Measurements from ENCODE around the gene NEK10.

NEK10 gene

DNA sequence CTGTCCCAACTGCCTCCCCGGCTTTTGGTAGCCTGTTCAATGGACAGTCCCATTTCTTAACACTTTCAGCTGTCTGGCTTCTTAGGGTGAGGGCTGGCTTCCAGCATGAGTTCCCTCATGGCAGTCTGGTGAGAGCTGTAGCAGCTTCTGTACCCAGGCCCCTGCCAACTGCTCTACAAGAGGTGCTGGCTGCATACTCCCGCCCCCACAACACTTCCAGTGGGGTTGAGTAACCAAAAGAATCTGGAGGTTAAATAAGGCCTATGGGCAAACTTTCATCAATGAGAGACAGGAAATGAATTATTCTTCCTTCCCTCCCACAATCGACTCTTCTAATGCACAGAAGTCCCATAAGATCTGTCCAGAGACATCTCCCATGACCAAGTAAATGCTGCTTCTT, 145.0 kb downstream of the NEK10 start:
- no peak for DNase-seq

DNA sequence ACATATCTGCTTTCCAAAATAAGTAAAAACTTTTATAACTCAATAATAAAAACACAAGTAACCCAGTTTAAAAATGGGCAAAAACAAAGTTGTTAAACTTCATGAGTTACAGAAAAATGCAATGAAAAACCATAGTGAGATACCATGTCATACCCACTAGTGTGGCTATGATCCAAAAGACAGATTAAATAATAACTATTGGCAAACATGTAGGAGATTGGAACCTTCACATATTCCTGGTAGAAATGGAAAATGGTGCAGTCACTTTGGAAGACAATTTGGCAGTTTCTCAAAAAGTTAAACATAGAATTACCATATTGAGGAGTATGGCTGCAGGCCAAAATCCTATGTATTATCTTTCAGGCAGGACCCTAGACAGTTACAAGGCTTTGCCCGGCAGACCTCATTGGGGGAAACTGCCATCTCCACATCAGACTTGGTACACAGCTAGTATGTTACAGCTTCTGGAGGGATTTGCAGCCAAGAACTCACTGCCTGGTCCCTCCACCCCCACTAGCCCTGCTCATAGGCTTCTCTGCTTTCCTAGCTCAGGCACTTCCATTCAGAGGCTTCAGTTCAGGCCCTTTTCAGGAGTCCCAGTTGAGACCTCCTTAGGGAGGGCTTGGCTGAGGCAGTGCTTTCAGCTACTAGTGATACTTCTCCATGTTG, 147.8 kb downstream of the NEK10 start:
- DNase-seq = no peak

DNA sequence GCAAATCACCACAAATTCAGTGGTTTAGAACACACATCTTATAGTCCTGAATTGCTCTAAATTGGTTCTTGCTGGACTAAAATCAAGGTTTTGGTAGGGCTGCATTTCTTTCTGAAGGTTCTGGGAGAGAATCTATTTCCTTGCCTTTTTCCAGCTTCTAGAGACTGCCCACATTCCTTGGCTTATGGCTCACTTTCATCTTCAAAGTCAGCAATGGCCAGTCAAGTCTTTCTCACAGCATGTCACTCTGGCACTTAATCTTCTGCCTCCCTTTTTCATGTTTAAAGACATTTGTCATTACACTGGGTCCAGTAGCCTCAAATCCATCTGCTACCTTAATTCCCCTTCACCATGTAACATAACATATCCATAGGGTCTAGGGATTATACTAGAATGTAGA, 149.0 kb downstream of the NEK10 start:
- DNase-seq = no peak

DNA sequence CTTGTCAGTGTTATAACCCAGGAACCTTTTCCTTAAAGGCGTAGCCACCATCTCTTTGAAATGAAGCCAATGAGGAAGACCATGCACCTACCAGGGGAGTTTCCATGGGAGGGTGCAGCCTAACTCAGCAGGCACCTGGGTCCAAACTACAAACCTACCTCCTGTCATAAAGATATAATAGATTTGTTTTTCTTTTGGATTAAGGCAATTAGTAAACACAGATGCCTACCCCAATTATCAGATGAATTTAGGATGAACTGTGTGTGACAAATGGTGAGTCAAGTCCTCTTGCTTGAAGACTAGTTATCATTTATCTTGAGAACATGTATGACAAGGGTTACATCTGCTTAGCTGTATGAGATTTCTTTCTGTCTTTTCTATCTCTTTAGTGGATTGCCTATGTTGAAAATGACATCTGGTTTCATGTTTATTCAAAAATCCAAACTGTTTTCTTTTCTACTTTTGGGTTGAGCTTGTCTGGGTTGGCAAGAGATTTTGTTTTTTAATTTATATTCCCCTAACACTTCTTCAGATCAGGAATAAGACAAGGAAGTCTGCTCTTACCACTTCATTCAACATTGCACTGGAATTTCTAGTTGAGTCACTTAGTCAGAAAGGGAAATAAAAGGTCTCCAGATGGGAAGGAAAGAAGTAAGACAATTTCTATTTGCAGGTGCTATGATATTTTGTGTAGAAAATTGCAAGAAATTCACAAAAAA, 149.9 kb downstream of the NEK10 start:
- DNase-seq = no peak

DNA sequence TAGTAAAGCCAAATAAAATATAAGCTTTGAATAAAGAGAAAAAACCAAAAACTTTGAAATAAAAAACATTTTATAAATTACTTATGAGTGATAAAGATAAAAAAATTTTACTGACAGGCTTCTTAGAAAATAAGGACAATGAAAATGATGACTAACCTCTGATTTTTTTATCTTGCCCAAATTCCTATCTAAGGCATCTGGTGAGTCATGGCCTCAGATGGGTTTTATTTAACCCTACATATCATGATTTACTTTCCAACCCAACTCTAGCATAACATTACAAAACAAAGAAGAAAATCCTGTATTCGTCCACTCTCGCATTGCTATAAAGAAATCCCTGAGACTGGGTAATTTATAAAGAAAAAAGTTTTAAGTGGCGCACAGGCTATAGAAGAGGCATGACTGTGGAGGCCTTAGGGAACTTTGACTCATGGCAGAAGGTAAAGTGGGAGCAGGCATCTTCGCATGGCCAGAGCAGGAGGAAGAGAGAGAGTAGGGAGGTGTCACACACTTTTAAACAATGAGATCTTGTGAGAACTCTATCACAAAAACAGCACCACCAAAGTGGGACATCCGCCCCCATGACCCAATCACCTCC, 152.1 kb downstream of the NEK10 start:
- no peak for DNase-seq

DNA sequence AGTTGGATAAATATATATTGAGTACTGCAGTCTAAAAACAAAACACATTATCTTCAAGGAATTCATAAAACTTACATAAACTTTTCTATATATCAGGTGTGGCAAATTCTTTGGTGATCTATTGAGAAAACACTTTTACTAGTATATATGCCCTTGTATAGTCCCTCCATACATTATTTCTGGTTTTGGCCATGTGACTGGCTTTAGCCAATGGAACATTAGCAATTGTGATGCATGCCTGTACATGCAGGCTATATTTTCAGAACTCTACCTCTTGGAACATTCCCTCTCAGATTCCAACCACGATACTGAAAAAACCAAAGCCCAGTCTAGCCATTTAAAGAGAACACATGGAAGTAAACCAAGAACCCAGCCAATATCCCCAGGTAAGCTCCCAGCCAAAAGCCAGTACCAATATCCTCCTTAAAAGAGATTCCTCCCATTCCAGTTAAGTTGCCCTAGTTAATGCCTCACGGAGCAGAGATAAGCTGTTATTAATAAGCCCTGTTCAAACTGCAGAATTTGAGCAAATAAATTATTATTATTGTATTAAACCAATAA, 152.8 kb downstream of the NEK10 start:
- no peak for DNase-seq

DNA sequence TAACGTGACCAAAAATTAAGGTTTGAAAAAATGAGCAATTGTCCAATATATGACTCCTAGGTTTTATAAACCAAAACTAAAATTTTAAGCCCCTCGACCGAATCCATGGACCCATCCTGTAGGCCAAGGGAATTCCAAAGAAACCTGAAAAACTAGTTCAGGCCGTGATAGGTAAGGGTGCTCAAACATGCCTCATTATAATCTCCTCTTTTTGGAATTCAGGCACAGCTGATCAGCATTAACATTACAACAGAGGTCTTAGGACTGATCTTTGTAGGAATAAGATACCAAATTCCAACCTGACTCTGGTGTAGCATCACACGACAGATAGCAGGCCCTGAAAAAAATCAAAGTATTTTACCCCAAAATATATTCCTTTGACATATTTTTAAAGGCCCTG, 155.7 kb downstream of the NEK10 start:
- no peak for DNase-seq

DNA sequence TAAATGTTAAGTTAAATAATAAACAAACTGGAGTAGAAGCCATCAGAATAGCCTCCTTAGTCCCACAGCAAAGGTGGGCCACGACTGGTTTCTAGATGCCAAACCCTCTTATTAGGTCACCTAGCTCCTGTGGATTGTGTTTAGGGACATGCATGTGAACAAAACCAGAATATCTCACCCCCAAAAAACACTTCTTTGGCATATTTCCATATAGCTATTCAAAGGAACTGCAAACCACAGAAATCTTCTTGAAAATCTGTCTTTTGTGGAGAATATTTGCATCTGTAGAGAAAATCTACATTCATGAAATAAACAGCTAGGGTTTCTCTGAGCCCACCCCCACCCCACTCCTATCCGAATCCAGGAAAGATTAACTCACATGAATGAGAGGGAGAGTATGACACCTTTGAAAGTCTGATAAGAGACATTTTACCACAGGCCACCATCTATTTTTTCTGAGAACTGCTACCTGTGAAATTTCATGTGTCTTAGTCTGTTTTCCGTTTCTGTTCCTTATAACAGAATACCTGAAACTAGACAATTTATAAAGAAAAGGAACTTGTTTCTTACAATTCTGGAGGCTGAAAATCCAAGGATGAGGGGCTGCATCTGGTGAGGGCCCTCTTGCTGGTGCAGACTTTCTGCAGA, 159.4 kb downstream of the NEK10 start:
- DNase-seq = no peak

DNA sequence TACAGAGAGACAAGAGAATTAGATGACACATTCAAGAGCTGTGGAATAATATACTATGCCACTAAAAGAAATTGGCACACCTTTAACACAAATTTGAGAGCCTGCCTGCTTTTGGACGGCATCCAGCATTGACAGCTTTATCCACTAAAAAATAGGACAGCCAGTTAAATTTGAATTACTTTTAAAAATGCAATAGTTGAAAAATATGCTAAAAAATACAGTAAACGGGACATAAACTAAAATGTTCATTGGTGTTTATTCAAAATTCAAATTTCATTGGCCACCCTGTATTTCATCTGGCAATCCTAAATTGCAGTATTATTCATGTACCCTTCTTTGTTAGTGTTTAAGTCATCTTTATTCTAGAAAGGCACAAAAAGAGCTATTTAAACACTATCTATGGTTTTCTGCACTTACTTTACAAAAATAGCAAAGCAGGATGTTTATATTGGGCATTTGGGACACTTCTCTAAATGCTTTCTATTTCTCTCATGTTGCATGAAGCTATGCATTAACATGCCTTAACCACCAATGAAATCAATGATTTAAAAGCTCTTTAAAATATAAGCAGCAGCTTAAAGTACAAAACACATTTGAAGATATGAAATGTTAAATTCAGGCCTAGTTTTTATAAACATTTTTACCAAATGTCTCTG, 160.1 kb downstream of the NEK10 start:
- no peak for DNase-seq

DNA sequence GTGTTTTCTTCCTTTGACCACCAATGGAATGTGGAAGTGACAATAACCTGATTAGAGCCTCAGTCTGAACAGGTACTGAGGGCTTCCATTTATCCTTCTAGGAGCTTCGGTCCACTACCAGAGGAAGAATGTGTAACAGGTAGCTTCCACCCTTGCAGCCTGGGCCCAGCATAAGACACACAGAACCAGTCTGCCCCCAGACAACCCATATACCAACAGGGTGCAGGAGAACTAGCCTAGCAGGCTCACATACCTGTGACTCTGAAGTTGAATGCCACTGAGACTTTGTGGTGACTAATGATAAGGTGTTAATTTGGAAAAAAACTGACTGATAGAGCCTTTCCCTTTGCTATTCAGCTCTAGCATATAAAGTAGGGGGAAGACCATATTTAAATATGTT, 166.2 kb downstream of the NEK10 start:
- no peak for DNase-seq

DNA sequence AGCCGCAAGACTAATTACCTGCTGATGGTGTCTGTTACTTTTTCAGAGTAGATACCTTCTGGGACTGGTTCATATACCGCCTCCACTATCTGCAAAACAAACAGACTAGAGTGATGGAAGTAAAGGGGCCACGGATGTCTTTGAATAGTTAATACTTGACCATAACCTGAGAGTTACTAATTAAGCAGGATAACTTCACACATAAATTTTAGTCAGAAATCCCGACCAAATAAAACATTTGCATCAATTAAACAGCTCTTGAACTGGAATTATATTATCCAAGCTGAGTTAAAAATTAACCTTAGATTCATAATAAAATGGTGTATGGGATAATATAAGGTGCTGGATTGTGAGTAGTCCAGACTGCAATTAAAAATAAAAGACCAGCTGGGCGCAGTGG, 167.7 kb downstream of the NEK10 start:
- no peak for DNase-seq

DNA sequence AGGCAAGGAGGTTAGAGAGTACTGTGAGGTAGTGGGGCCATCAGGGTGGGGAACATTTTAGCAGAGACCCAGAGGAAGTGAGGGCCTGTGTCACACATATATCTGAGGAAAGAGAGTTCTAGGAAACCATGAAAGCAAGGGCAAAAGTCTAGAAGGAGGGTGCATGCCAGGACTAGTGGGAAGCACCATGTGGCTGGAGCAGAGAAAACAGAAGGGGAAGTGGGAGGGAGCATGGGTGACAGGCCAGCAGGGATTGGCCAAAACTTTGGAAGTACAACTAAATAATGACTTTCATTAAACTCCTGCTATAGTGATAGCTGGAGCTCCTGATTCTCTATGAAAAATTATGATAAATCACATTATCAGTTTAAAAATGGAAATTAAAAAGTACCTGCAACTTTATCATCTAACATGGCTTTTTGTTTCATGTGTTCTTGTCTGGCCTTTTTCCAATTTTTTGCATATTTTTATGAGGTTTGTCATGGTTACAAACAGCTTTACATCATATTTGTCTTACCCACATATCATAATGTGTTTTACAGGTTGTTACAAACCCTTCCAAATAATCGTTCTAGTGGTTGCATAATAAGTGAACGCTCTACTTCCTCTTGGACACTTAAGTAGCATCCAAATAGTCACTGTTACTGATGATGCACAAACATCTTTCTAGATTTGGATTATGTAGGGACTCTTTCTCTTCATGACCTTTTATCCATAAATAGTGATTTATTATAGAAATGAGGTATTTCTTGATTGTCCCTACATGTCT, 168.3 kb downstream of the NEK10 start:
- no peak for DNase-seq

DNA sequence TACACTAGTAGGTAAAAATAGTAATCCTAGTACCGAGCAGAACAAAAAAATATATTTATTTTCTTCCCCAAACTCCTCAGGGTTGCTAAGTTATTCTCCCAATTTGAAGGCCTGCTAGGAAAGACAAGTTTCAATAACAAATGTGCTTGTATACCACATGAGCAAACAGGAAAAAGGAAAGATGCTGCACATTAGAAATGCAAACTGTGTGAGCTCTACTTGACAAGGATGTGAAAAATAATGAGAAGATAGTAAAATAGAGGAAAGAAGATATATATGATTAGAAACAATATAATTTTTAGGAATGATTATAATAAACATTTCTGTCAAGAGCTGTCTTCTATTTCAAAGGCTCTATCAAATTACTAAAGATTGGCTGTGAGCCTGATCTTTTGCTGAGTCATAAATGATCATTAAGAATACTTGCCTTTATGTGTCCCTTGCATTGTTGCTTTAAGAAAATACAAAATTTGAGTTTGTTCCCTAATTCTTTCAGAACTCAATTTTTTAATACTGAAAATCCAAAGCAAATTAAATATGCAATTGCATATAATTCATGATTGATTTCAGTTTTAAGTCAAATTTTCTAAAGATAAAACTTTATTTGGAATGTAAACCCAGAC, 174.2 kb downstream of the NEK10 start:
- DNase-seq = no peak

DNA sequence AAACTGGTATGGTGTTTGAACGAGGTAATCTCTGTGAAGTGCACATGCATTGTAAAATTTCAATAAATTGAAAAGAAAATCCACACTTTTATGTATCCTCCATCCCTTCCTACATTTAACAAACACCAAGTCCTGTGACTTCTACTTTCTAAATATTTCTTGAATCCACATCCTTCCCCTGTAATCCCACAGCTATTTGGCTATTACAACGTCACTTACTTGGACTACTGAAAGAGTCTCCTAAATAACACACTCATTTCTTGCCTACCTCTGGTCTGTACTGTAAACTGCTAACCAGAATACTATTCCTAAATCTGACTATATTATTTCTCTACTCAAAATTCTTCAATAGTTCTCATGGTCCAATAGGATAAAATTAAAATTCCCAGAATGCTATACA, 176.1 kb downstream of the NEK10 start:
- no peak for DNase-seq

DNA sequence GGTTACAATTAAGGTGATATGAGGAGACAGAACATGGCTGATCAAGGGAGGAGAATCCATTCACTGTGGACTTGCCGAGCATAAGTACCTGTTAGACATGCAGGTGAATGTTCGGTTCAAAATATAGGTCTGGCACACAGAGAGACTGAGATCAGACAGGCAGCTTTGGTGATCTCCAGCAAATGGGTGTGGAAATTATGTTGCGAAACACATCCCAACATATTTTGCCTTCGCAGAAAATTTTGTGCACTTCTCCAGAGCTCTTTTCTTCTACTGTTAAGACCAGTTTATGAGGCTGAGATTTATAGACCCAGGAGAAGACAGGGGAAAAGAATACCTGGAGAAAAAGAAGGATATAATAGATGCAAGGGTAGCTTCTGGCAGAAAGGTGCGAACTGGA, 183.2 kb downstream of the NEK10 start:
- DNase-seq = no peak

DNA sequence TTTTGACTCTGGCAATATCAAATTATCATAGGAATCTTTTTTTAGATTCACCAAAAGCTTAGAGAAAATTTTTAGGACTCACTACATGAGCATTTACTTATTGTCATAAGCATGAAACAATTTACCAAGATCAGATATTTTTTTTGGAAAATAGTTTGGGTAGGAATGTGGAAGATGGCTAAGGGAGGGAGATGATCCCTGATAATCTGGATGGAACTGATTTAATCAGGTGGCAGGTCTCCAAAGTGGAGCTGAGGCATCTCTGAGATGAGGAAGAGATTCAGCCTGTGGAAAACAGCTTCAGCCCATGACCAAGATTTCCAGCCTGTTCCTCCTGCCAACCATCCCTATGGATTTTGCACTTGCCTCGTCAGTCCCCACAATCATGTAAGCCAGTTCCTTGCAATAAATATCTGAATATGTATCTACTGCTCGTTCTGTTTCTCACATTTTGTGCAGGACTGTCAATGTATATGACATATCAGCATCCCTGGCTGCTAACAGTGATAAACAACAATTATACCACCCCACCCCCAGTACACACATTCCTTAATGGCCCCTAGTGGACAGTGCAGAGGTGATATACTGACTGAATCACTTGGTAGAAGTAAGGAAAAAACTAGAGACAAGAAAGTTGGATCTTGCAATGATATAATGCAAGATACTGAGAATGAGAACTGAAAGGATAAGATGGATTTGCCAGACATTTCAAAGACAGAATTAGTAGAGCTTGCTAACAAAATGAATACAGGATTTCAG, 183.8 kb downstream of the NEK10 start:
- no peak for DNase-seq

DNA sequence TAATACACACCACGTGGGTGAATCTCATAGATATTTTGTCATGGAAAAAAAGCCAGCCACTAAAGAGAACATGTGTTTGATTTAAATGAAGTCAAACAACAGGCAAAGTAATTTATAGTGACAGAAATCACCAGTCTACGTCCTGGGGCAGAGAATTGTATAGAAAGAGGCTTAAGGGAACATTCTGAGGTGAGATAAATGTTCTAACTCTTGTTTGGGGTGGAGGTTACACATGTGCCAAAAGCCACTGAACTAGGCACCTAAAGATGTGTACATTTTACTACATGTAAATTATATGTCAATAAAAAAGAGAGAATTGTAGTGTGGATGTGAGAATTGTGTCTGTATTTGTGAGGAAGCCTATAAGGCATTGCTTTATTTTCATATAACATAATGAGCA, 184.9 kb downstream of the NEK10 start:
- no peak for DNase-seq

DNA sequence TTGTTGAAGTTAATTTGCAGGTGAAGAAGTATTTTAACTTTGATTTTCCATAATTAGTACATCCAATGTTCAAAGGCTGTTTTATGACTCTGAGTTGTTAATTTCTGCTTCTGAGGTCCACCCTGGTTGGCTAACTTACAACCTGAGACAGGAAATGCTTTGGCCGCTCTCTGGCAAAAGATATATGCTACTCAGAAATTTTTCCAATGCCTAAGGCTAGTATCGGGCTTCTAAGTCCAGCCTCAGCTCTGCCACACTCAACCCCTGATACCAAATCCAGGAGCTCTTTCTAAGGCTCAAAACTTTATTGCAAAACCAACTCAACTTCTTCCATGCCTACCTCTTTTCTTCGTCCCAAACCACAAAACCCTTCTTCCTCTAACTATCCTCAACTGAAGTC, 192.9 kb downstream of the NEK10 start:
- DNase-seq = no peak

DNA sequence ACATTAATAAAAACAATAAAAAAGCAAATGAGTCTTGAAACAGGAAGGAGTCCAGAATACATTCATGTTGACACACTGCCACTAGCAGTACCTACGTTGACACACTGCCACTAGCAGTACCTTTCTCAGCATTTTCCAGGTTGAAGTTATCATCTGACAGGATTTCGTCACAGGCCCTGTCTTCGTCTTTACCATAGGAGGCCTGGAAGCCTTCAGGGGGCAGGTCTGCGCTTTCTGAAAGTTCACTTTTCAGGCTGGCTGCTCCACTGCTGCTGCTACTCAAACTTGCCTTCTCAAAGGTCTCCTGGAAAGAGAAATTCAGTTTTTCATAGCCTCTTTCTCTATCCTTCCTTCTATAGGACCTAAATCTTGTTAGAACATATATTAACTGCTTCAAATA, 194.7 kb downstream of the NEK10 start:
- no peak for DNase-seq

DNA sequence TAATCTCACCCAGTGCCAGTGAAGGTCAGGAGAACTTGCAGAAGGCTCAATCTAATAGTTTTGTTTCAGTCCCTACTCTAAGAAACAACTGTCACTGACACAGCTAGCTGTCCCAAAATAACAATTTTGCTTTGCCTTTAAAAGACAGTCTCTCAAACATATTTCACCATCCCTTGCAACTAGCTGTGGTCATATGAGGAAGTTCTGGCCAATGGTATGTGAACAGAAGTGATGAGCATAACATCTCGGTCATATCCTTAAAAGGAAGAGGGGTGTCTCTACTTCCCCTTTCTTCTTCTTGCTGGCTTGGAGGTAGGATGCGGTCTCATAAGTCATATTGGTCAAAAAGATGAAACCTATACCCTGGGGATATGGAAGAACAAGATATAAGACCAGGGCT, 198.1 kb downstream of the NEK10 start:
- DNase-seq = peak; percentile 62

DNA sequence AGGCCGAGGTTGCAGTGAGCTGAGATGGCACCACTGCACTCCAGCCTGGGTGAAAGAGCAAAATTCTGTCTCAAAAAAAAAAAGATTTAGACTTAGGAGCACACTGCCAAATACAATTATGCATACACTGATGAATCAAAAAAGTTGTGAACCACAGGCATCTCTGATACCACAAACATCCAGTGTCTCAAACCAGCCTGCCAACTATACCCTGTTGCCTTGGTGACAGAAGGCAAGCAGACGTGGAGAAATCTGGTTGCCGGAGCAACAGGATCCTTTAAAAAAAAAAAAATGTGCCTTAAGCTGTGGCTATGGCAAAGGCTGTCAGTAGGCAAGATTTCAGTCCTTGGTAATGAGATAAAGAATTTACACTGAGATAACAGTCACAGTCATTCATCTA, 202.3 kb downstream of the NEK10 start:
- no peak for DNase-seq

Data from hematopoietic multipotent progenitor cell treated with erythropoietin and hydrocortisone succinate and interleukin-3 and kit ligand, for 4 days (in vitro differentiated cells).